HCT116 (cell line): ENCODE measurements around the gene FAT2. TPM values are rescaled to one million over a fixed set of nuclear protein-coding genes. Genes with fewer than 3 reads are reported as not detected.

Source experiments
- ATAC-seq: fragments of 200-7000 bp; cut with Tn5 transposase; 2 replicates; pipeline ENCODE4 v1.9.1; 2020; ENCODE audit warnings: mild to moderate bottlenecking, moderate library complexity
- BruUV-seq: library from RNA; stranded (reverse); fragments of 400-500 nt; replicated peaks from 2 replicates; lab custom pipeline; 2021; lab: Mats Ljungman, UMichigan
- CTCF ChIA-PET: fragments of 300-600 bp; sonication (Branson Sonifier 250); formaldehyde crosslinking; loops from one replicate; lab custom pipeline; 2021; ENCODE audit warnings: antibody characterized with exemption; lab: Charles Lee
- POLR2A ChIA-PET: fragments of 300-600, 350-600 bp; sonication (Branson Sonifier 250); formaldehyde crosslinking; loops from one replicate; lab custom pipeline; 2021; ENCODE audit warnings: antibody characterized with exemption; lab: Charles Lee
- RAD21 ChIA-PET, 2 experiments: fragments of 300-600 bp; sonication (Branson Sonifier 250); formaldehyde crosslinking; loops; one replicate each; lab custom pipeline; 2023; ENCODE audit warnings: low total read pairs in 2 of 2; ENCODE audit not compliant: uncharacterized antibody in 2 of 2, unreplicated experiment in 2 of 2, low non-redundant PET in 1 of 2; lab: Charles Lee
- DNase-seq: peaks from one replicate; pipeline ENCODE4 v3.0.0-alpha.2; 2010; ENCODE audit warnings: low read depth, low spot score
- H2AFZ ChIP-seq: fragments of 200-600 bp; shearing (Covaris generic), sonication (generic); 2 replicates; pipeline ENCODE4 v1.6.1; 2017; ENCODE audit warnings: low read depth, mixed run types, mixed read lengths, antibody characterized with exemption, low read length; ENCODE audit not compliant: poor library complexity, severe bottlenecking
- H3K27ac ChIP-seq: 2 replicates; pipeline ENCODE4 v1.5.1; 2012; ENCODE audit warnings: low read depth, low read length
- H3K27me3 ChIP-seq: fragments of 200-600 bp; sonication (generic); 2 replicates; pipeline ENCODE4 v1.6.1; 2016; ENCODE audit warnings: mixed run types, low read length, mixed read lengths; ENCODE audit not compliant: insufficient read depth
- H3K36me3 ChIP-seq, 2 experiments: fragments of 200-500 bp in 1 of 2; fragments of 200-600 bp in 1 of 2; sonication (Bioruptor generic) in 1 of 2; sonication (generic) in 1 of 2; 2 replicates each; pipeline versions ENCODE4 v1.5.1 to v1.6.1; 2014 to 2016; ENCODE audit warnings: low read length in 2 of 2, inconsistent platforms in 1 of 2, mixed read lengths in 1 of 2, mixed run types in 1 of 2; ENCODE audit not compliant: insufficient read depth in 2 of 2, control insufficient read depth in 1 of 2
- H3K4me1 ChIP-seq, 2 experiments: fragments of 200-600 bp in 1 of 2; sonication (generic) in 1 of 2; 2 replicates each; pipeline versions ENCODE4 v1.5.1 to v1.6.1; 2012 to 2017; ENCODE audit warnings: low read length in 2 of 2, inconsistent platforms in 1 of 2, mild to moderate bottlenecking in 1 of 2, mixed read lengths in 1 of 2, mixed run types in 1 of 2, moderate library complexity in 1 of 2; ENCODE audit not compliant: insufficient read depth in 2 of 2, control insufficient read depth in 1 of 2
- H3K4me2 ChIP-seq: fragments of 200-600 bp; sonication (generic); 2 replicates; pipeline ENCODE4 v1.6.1; 2017; ENCODE audit warnings: mixed run types, low read length, mixed read lengths
- H3K4me3 ChIP-seq, 2 experiments: fragments of 200-600 bp in 1 of 2; sonication (generic) in 1 of 2; replicated peaks in 1 of 2; 2 replicates each; pipeline ENCODE4 v1.5.1; 2011 to 2016; ENCODE audit warnings: low read length in 2 of 2, control low read depth in 1 of 2, low read depth in 1 of 2, mild to moderate bottlenecking in 1 of 2, mixed read lengths in 1 of 2, mixed run types in 1 of 2
- H3K79me2 ChIP-seq: fragments of 200-600 bp; sonication (generic); 2 replicates; pipeline ENCODE4 v1.6.1; 2017; ENCODE audit warnings: mild to moderate bottlenecking, mixed run types, low read length, moderate library complexity, mixed read lengths; ENCODE audit not compliant: insufficient read depth
- H3K9ac ChIP-seq: fragments of 200-600 bp; sonication (generic); 2 replicates; pipeline ENCODE4 v1.6.1; 2016; ENCODE audit warnings: low read length, mixed read lengths
- H3K9me2 ChIP-seq: fragments of 200-600 bp; sonication (generic), shearing (Covaris generic); 2 replicates; pipeline ENCODE4 v1.6.1; 2017; ENCODE audit warnings: mixed run types, mild to moderate bottlenecking, moderate library complexity; ENCODE audit not compliant: insufficient read depth
- H3K9me3 ChIP-seq, 2 experiments: fragments of 200-500 bp in 1 of 2; fragments of 200-600 bp in 1 of 2; sonication (Bioruptor generic) in 1 of 2; sonication (generic) in 1 of 2; 2 replicates each; pipeline ENCODE4 v1.6.1; 2014 to 2017; ENCODE audit warnings: low read length in 2 of 2, mixed read lengths in 2 of 2, inconsistent platforms in 1 of 2, low read depth in 1 of 2, mild to moderate bottlenecking in 1 of 2, mixed run types in 1 of 2, moderate library complexity in 1 of 2; ENCODE audit not compliant: control insufficient read depth in 1 of 2, insufficient read depth in 1 of 2
- H4K20me1 ChIP-seq: fragments of 200-600 bp; sonication (generic), shearing (Covaris generic); 2 replicates; pipeline ENCODE4 v1.6.1; 2017; ENCODE audit warnings: mixed run types, mild to moderate bottlenecking, moderate library complexity; ENCODE audit not compliant: insufficient read depth
- CBX3 ChIP-seq: IDR thresholded peaks from 2 replicates; pipeline ENCODE4 v1.6.1; 2012; ENCODE audit warnings: low read depth
- EGR1 ChIP-seq: IDR thresholded peaks from 2 replicates; pipeline ENCODE4 v1.6.1; 2012; ENCODE audit warnings: low read depth
- EZH2 ChIP-seq: fragments of 200-600 bp; sonication (generic); IDR thresholded peaks from 2 replicates; pipeline ENCODE4 v1.6.1; 2017; ENCODE audit warnings: antibody characterized with exemption, mixed run types
- POLR2A ChIP-seq: IDR thresholded peaks from 2 replicates; pipeline ENCODE4 v1.7.0; 2011; ENCODE audit warnings: borderline replicate concordance; ENCODE audit not compliant: insufficient read depth, insufficient read length; ENCODE audit errors: extremely low read depth
- RAD21 ChIP-seq: IDR thresholded peaks from 2 replicates; pipeline ENCODE4 v1.6.1; 2012; ENCODE audit warnings: low read depth, mild to moderate bottlenecking
- SP1 ChIP-seq: IDR thresholded peaks from 2 replicates; pipeline ENCODE4 v1.6.1; 2012; ENCODE audit warnings: low read depth
- SRF ChIP-seq: IDR thresholded peaks from 2 replicates; pipeline ENCODE4 v1.6.1; 2012; ENCODE audit warnings: low read depth
- YY1 ChIP-seq: IDR thresholded peaks from 2 replicates; pipeline ENCODE4 v1.6.1; 2011; ENCODE audit warnings: low read length, low read depth, moderate library complexity, mild to moderate bottlenecking; ENCODE audit not compliant: insufficient replicate concordance; ENCODE audit errors: extremely low read depth
- ZFX ChIP-seq: fragments of 450-650 bp; IDR thresholded peaks from 2 replicates; pipeline ENCODE4 v1.6.1; 2017
- ZNF274 ChIP-seq: fragments of 200-500 bp; sonication (Bioruptor generic); IDR thresholded peaks from 2 replicates; pipeline ENCODE4 v1.6.1; 2014; ENCODE audit warnings: mild to moderate bottlenecking, low read depth, low read length, inconsistent platforms
- intact Hi-C: fragments of 100-400 bp; cut with micrococcal nuclease; formaldehyde crosslinking; loops from 2 replicates; pipeline ENCODE4 v1.10.0; 2022
- total RNA-seq: library from RNA; stranded (reverse); gene quantifications from one replicate; pipeline ENCODE4 v1.2.1, GENCODE V29; 2021; ENCODE audit not compliant: unreplicated experiment
- TF ChIP-seq, protein P1 (sequence below): IDR thresholded peaks from 2 replicates; pipeline ENCODE4 v1.6.1; 2012
- TF ChIP-seq, protein P2 (sequence below): IDR thresholded peaks from 2 replicates; pipeline ENCODE4 v1.6.1; 2012
- TF ChIP-seq, protein P3 (sequence below): IDR thresholded peaks from 2 replicates; pipeline ENCODE4 v1.6.1; 2012; ENCODE audit warnings: low read depth

FAT2 gene
- total RNA-seq, 1 experiment from 2014 or later: 0.05 TPM

DNA sequence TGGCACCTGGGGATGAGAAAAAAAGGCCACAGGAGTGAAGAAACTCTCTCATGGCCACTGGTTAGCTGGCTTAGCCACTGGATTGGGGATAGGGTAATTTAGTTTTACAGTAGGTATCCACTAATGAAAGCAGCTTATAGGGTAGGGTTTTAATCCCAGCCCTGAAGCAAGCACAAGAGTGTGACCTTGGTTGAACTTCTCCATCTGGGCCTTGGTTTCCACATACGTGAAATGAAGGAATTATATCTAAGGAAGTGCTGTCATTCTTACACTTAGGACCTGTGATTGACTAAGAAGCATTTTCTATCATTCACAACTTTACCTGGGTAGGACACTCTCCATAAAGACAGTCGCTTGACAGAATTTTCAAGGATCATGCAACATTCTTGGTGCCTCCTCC, 49.6 kb downstream of the FAT2 start:
- no peaks in the 10 kb centered on the region for H3K9me2 ChIP-seq
- no peak overlapping the region for H2AFZ ChIP-seq
- H3K79me2 ChIP-seq: no peaks in the 10 kb centered on the region
- no peaks in the 10 kb centered on the region for H3K27me3 ChIP-seq
- no TSS peak for BruUV-seq
- no peaks in the 10 kb centered on the region for H4K20me1 ChIP-seq
- H3K9ac ChIP-seq: no peak overlapping the region
- peaks cover 0 to 6% of the 10 kb centered on the region in 2 experiments; a peak in 1 of 4 replicates for H3K4me1 ChIP-seq
- no peak overlapping the region for H3K4me3 ChIP-seq
- H3K27ac ChIP-seq: no peak overlapping the region
- POLR2A ChIA-PET: no interaction called here
- H3K4me2 ChIP-seq: no peak overlapping the region
- no peak for TF ChIP-seq POLR2A
- TF ChIP-seq, protein P1, sequence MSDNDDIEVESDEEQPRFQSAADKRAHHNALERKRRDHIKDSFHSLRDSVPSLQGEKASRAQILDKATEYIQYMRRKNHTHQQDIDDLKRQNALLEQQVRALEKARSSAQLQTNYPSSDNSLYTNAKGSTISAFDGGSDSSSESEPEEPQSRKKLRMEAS: no peak
- TF ChIP-seq SRF: no peak
- TF ChIP-seq, protein P2, sequence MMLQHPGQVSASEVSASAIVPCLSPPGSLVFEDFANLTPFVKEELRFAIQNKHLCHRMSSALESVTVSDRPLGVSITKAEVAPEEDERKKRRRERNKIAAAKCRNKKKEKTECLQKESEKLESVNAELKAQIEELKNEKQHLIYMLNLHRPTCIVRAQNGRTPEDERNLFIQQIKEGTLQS: no peak
- no peak for TF ChIP-seq ZNF274
- no peak for TF ChIP-seq EZH2
- no peak for TF ChIP-seq YY1
- no peak for TF ChIP-seq ZFX
- TF ChIP-seq, protein P3, sequence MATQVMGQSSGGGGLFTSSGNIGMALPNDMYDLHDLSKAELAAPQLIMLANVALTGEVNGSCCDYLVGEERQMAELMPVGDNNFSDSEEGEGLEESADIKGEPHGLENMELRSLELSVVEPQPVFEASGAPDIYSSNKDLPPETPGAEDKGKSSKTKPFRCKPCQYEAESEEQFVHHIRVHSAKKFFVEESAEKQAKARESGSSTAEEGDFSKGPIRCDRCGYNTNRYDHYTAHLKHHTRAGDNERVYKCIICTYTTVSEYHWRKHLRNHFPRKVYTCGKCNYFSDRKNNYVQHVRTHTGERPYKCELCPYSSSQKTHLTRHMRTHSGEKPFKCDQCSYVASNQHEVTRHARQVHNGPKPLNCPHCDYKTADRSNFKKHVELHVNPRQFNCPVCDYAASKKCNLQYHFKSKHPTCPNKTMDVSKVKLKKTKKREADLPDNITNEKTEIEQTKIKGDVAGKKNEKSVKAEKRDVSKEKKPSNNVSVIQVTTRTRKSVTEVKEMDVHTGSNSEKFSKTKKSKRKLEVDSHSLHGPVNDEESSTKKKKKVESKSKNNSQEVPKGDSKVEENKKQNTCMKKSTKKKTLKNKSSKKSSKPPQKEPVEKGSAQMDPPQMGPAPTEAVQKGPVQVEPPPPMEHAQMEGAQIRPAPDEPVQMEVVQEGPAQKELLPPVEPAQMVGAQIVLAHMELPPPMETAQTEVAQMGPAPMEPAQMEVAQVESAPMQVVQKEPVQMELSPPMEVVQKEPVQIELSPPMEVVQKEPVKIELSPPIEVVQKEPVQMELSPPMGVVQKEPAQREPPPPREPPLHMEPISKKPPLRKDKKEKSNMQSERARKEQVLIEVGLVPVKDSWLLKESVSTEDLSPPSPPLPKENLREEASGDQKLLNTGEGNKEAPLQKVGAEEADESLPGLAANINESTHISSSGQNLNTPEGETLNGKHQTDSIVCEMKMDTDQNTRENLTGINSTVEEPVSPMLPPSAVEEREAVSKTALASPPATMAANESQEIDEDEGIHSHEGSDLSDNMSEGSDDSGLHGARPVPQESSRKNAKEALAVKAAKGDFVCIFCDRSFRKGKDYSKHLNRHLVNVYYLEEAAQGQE: no peak
- no peak for TF ChIP-seq CBX3
- TF ChIP-seq SP1: no peak
- no peak for TF ChIP-seq RAD21
- TF ChIP-seq EGR1: no peak
- TF ChIP-seq, all 23 proteins: peak for 0
- no peaks in the 10 kb centered on the region for H3K36me3 ChIP-seq
- ChIA-PET CTCF (no interaction called here), RAD21 (no interaction called here)
- intact Hi-C loops: no loop called here
- DNase-seq: no peak
- ATAC-seq: no peak
- H3K9me3 ChIP-seq: no peaks in the 10 kb centered on the region

Other genes with a start within 250 kb of the FAT2 start
- gene SLC36A2, start 243.8 kb downstream of the FAT2 start, total RNA-seq: not detected
- 7.4 TPM for gene SLC36A1, start 143.7 kb downstream of the FAT2 start, total RNA-seq
- gene SPARC, start 95.6 kb upstream of the FAT2 start, total RNA-seq: 3.0 TPM
- gene ATOX1, start 167.3 kb upstream of the FAT2 start, total RNA-seq: 66.2 TPM
- 296 TPM for gene G3BP1, start 180.6 kb upstream of the FAT2 start, total RNA-seq